GM18951 (cell line): ENCODE data around the gene BST1.

Experiments used
- POLR2A ChIP-seq: IDR thresholded peaks from 4 replicates; pipeline ENCODE4 v1.6.1; 2011; ENCODE audit warnings: mild to moderate bottlenecking; ENCODE audit not compliant: insufficient read length, insufficient read depth; ENCODE audit errors: extremely low read depth
- in situ Hi-C: fragments of 300-500 bp; cut with MboI; formaldehyde crosslinking; loops from one replicate; pipeline ENCODE4 v1.12.0; 2022; ENCODE audit warnings: low sequenced_read_pairs, mixed read lengths, inconsistent platforms; ENCODE audit not compliant: unreplicated experiment

BST1 gene

GRCh38 chr4:15702941-15703403 is at the start of gene BST1:
Gene BST1 (plus strand): TSS chr4:15703065. CDS start chr4:15703145, 80 bp downstream.
- no peak for TF ChIP-seq POLR2A
- in situ Hi-C loops: loop anchor here (25.0 kb wide), 1 partner anchor 259 kb away; the partner anchor contains the start of gene FGFBP2

- in situ Hi-C loops: loop anchor here (25.0 kb wide), 1 partner anchor 416 kb away; no protein-coding TSS in a partner anchor
- TF ChIP-seq POLR2A: no peak
Measured at GRCh38 chr4:15653420-15653819, 49.4 kb upstream of the BST1 start.

DNA sequence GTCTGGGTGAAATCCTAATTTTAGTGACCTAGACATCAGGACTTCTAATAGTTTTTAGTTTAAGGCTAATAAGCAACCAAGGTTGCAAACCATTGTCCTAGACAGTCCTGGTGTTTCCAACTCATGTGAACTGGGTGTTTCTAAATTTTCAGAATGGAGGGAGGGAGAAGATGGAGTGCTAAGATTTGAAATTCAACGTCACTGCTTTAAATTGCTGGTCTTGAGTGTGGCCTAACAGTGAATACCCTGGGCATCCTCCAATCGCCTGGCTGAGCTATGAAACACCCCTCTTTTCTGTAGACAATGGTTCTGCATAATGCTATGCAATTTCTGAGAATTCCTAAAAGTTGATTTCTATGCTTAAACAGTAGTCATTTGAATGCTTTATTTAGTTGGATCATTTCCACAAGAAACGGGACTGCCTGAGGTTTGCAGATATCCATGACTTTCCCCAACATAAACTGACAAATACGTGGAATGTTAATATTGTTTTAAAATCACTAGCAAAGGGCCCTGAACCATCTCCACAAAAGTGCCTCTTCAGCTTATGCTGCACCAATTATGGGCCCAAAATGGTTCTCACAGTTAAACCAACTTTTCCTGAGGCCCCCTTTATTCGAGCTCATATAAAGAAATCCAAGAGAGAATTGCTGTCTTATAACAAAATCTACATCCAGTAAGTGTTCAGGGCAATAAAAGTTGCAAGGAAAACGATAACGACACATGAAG is 48.8 kb upstream of the BST1 start:
- in situ Hi-C loops: loop anchor here (25.0 kb wide), 1 partner anchor 417 kb away; no protein-coding TSS in a partner anchor
- no peak for TF ChIP-seq POLR2A

- in situ Hi-C loops: loop anchor here (25.0 kb wide), 1 partner anchor 417 kb away; no protein-coding TSS in a partner anchor
- TF ChIP-seq POLR2A: no peak
Measured at GRCh38 chr4:15654593-15655222, 48.2 kb upstream of the BST1 start.

DNA sequence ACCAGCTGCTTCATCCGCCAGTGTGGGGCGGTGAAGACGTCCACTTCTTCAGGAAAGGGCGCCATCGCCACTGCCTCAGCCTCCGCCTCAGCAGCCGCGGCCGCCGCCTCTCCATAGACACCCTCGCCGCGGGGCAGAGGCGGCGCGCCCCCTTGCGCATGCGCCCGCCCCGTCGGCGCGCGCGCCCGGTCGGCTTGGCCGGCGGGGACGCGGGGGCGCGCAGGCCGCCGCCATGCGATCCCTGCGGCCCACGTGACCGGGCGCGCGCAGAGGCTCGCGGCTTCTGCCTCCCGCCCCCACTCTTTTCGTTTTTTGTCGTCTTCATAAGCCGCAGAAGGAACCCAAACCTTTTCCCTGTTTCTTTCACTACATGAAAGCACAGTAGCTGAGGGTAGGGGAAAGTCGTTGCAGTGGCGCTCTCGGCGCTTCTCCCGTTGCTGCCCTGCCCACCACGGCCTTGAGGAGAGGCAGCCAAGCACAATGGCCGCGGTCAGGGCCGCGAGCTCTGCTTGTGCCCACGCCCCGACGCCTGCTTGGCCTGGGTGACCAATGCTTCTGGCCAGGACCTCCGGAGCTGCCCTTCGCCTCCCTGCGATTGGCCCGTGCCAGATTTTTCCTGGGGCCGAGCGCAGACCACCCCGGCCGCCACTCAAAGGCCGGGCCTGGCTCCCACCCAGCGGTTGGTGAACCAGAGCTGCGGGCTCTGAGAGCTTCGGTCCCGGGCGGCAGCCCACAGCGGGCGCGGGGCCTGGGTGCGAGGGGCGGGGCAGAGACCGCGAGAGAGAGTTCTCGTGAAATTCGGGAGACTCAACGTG is 47.4 kb upstream of the BST1 start, which contains the start of gene FBXL5:
TSS of gene FBXL5 (minus strand) at position 135 of the 815 bp plus-strand sequence. CDS start at position 65, 70 bp downstream.
- peak; percentile 90 for TF ChIP-seq POLR2A
- in situ Hi-C loops: loop anchor here (25.0 kb wide), 1 partner anchor 418 kb away; no protein-coding TSS in a partner anchor

DNA sequence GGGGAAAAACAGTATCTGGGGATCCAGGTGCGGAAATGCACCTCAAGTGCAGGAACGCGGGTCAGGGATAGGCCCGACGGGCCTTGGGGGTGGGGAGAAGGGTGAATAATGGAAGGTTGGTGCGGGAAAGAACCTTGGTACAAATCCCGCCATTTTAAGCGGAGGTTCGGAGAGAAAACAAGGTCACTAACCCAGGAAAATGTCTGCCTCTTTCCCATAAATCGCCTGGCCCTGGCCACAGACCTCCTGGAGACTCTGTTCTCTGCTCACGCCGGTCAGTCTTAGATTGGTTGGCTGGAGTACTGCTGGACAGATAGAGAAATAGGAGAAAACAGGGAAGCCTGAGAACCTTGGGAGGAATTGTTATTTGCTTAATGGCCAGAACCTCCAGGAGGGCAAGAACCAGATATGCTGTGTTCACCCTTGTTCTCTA is 46.8 kb upstream of the BST1 start:
- TF ChIP-seq POLR2A: no peak
- in situ Hi-C loops: loop anchor here (25.0 kb wide), 1 partner anchor 419 kb away; no protein-coding TSS in a partner anchor

DNA sequence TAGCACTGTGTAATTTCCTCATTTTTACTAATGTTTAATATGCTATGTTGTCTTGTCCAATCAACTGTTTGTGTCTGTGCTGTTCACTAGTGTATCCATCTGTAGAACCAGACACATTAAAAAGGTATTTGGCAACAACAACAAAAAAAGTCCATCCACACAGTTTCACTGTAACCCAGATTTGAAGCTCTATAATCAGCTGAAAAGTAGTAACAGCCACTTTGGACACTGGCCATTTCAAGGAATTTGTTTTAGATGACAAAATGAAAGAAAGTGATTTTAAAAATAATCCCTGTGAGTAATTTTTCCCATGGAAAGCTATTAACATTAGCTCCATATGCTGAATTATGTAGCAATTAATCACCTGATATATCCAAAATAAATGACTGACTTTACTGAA is 45.5 kb upstream of the BST1 start:
- TF ChIP-seq POLR2A: no peak
- in situ Hi-C loops: loop anchor here (25.0 kb wide), 1 partner anchor 420 kb away; no protein-coding TSS in a partner anchor

DNA sequence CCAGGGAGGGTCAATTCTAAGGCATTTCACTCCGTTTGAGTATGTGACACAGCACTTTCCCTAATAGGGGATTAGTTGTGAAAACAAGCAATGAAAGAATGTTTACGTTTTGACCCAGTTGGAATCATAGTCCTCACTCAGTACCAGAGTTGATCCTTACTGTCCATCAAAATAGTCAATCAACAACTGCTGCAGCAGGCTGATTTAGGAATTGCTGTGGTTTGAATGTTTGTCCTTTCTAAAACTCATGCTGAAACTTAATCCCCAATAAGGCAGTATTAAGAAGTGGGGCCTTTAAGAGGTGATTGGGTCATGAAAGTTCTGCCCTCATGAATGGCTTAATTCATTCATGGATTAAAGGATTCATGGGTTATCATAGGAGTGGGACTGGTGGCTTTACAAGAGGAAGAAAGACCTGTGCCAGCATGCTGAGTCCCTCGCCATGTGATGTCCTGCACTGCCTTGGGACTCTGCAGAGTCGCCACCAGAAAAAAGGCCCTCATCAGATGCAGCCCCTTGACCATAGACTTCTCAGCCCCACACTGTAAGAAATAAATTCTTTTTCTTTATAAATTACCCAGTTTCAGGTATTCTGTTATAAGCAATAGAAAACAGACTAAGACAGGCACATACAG is 44.6 kb upstream of the BST1 start:
- in situ Hi-C loops: loop anchor here (25.0 kb wide), 1 partner anchor 421 kb away; no protein-coding TSS in a partner anchor
- no peak for TF ChIP-seq POLR2A

GRCh38 chr4:15658781-15659180 is 44.1 kb upstream of the BST1 start:
- TF ChIP-seq POLR2A: no peak
- in situ Hi-C loops: loop anchor here (25.0 kb wide), 1 partner anchor 421 kb away; no protein-coding TSS in a partner anchor

- TF ChIP-seq POLR2A: no peak
- in situ Hi-C loops: loop anchor here (25.0 kb wide), 1 partner anchor 423 kb away; no protein-coding TSS in a partner anchor
Measured at GRCh38 chr4:15659768-15660570, 42.9 kb upstream of the BST1 start.

- TF ChIP-seq POLR2A: no peak
Measured at GRCh38 chr4:15665753-15666365, 37.0 kb upstream of the BST1 start.

More at GRCh38 chr4:15665753-15666365, 37.0 kb upstream of the BST1 start:
- in situ Hi-C loops: loop anchor here (25.0 kb wide), 1 partner anchor 429 kb away; no protein-coding TSS in a partner anchor
